ENCODE data around the gene TBCCD1.
"Not testable (repeated sequence)": the region's sequence is repeated elsewhere in the genome, so short reads cannot be mapped to it uniquely, and the experiment has no call there.

Gene TBCCD1

GRCh38 chr3:186588632-186589031 lies 21.5 kb upstream of the TBCCD1 start:
- Histone ChIP-seq H3K4me1 (ENCODE audit: control insufficient read depth in 2 of 2, insufficient read depth in 1 of 2, low read depth in 1 of 2, low read length in 2 of 2) (no peaks in the 10 kb centered on the region), H2BK120ac (ENCODE audit: low read depth, low read length) (no peak overlapping the region), H2BK15ac (ENCODE audit: low read length) (no peak overlapping the region), H3K9ac (ENCODE audit: low read depth, low read length, poor library complexity) (no peak overlapping the region), H3K79me1 (ENCODE audit: low read depth, low read length) (no peaks in the 10 kb centered on the region), H2BK12ac (ENCODE audit: low read length) (no peak overlapping the region), H3K36me3 (replicated peaks in 1 of 2; ENCODE audit: control insufficient read depth in 2 of 2, insufficient read depth in 2 of 2, low read length in 2 of 2) (peaks cover 8 to 27% of the 10 kb centered on the region in 2 donors), H4K91ac (ENCODE audit: low read depth, low read length, poor library complexity) (no peak overlapping the region), H2BK5ac (ENCODE audit: low read length) (no peak overlapping the region), H3K14ac (ENCODE audit: low read length) (no peak overlapping the region), H2AK5ac (ENCODE audit: low read depth, low read length) (no peak overlapping the region), H3K27ac (replicated peaks; ENCODE audit: low read length) (no peak overlapping the region), H3K4me3 (ENCODE audit: low read length in 2 of 2) (no peak overlapping the region), H3K9me3 (replicated peaks in 1 of 2; ENCODE audit: control insufficient read depth in 2 of 2, insufficient read depth in 1 of 2, low read depth in 1 of 2, low read length in 2 of 2) (no peaks in the 10 kb centered on the region), H2AFZ (ENCODE audit: low read length) (no peak overlapping the region), H3K27me3 (ENCODE audit: control insufficient read depth in 3 of 3, insufficient read depth in 3 of 3, low read depth in 1 of 3, low read length in 3 of 3) (no peaks in the 10 kb centered on the region), H3K23ac (ENCODE audit: low read depth, low read length, poor library complexity) (no peak overlapping the region), H3K4ac (ENCODE audit: low read length) (no peak overlapping the region), H4K8ac (ENCODE audit: low read depth, low read length) (no peak overlapping the region), H3K4me2 (ENCODE audit: insufficient read depth, low read length, poor library complexity, severe bottlenecking) (no peak overlapping the region), H3K18ac (ENCODE audit: low read length) (no peak overlapping the region)
- WGBS, 2 donors (ENCODE audit: extremely low coverage in 2 of 2, insufficient read length in 2 of 2, insufficient replicate concordance in 1 of 2): no CpG with 5 or more reads among the region's 2 CpGs
- no peak for DNase-seq (ENCODE audit: low spot score)

GRCh38 chr3:186587183-186587582 lies 20.0 kb upstream of the TBCCD1 start:
- Histone ChIP-seq H2BK12ac (ENCODE audit: low read length) (no peak overlapping the region), H2BK15ac (ENCODE audit: low read length) (no peak overlapping the region), H3K18ac (ENCODE audit: low read length) (no peak overlapping the region), H3K23ac (ENCODE audit: low read depth, low read length, poor library complexity) (no peak overlapping the region), H3K79me1 (ENCODE audit: low read depth, low read length) (no peaks in the 10 kb centered on the region), H3K14ac (ENCODE audit: low read length) (no peak overlapping the region), H3K9ac (ENCODE audit: low read depth, low read length, poor library complexity) (no peak overlapping the region), H3K9me3 (replicated peaks in 1 of 2; ENCODE audit: control insufficient read depth in 2 of 2, insufficient read depth in 1 of 2, low read depth in 1 of 2, low read length in 2 of 2) (no peaks in the 10 kb centered on the region), H4K91ac (ENCODE audit: low read depth, low read length, poor library complexity) (no peak overlapping the region), H2AFZ (ENCODE audit: low read length) (no peak overlapping the region), H4K8ac (ENCODE audit: low read depth, low read length) (no peak overlapping the region), H2BK5ac (ENCODE audit: low read length) (no peak overlapping the region), H3K4ac (ENCODE audit: low read length) (no peak overlapping the region), H3K27ac (replicated peaks; ENCODE audit: low read length) (no peak overlapping the region), H2BK120ac (ENCODE audit: low read depth, low read length) (no peak overlapping the region), H3K4me1 (ENCODE audit: control insufficient read depth in 2 of 2, insufficient read depth in 1 of 2, low read depth in 1 of 2, low read length in 2 of 2) (no peaks in the 10 kb centered on the region), H3K27me3 (ENCODE audit: control insufficient read depth in 3 of 3, insufficient read depth in 3 of 3, low read depth in 1 of 3, low read length in 3 of 3) (no peaks in the 10 kb centered on the region), H3K4me2 (ENCODE audit: insufficient read depth, low read length, poor library complexity, severe bottlenecking) (no peak overlapping the region), H3K36me3 (replicated peaks in 1 of 2; ENCODE audit: control insufficient read depth in 2 of 2, insufficient read depth in 2 of 2, low read length in 2 of 2) (peaks cover 12 to 41% of the 10 kb centered on the region in 2 donors), H3K4me3 (ENCODE audit: low read length in 2 of 2) (no peak overlapping the region), H2AK5ac (ENCODE audit: low read depth, low read length) (no peak overlapping the region)
- DNase-seq (ENCODE audit: low spot score): no peak

GRCh38 chr3:186586245-186586644 lies 19.1 kb upstream of the TBCCD1 start:
- H2BK15ac ChIP-seq (ENCODE audit: low read length); H3K4me2 ChIP-seq (ENCODE audit: insufficient read depth, low read length, poor library complexity, severe bottlenecking); H2BK12ac ChIP-seq (ENCODE audit: low read length); H2BK5ac ChIP-seq (ENCODE audit: low read length); H2BK120ac ChIP-seq (ENCODE audit: low read depth, low read length); H3K79me1 ChIP-seq (ENCODE audit: low read depth, low read length); H3K27me3 ChIP-seq (ENCODE audit: control insufficient read depth in 3 of 3, insufficient read depth in 3 of 3, low read depth in 1 of 3, low read length in 3 of 3); H3K27ac ChIP-seq (replicated peaks; ENCODE audit: low read length); H2AFZ ChIP-seq (ENCODE audit: low read length); H3K4me3 ChIP-seq (ENCODE audit: low read length in 2 of 2); H3K4ac ChIP-seq (ENCODE audit: low read length); DNase-seq (ENCODE audit: low spot score); H3K9ac ChIP-seq (ENCODE audit: low read depth, low read length, poor library complexity); H4K91ac ChIP-seq (ENCODE audit: low read depth, low read length, poor library complexity); H3K4me1 ChIP-seq (ENCODE audit: control insufficient read depth in 2 of 2, insufficient read depth in 1 of 2, low read depth in 1 of 2, low read length in 2 of 2); H3K14ac ChIP-seq (ENCODE audit: low read length); H3K18ac ChIP-seq (ENCODE audit: low read length); H3K23ac ChIP-seq (ENCODE audit: low read depth, low read length, poor library complexity); H3K9me3 ChIP-seq (replicated peaks in 1 of 2; ENCODE audit: control insufficient read depth in 2 of 2, insufficient read depth in 1 of 2, low read depth in 1 of 2, low read length in 2 of 2); H4K8ac ChIP-seq (ENCODE audit: low read depth, low read length); H2AK5ac ChIP-seq (ENCODE audit: low read depth, low read length): not testable (repeated sequence)
- WGBS, 2 donors (ENCODE audit: extremely low coverage in 2 of 2, insufficient read length in 2 of 2, insufficient replicate concordance in 1 of 2): no CpG with 5 or more reads among the region's 9 CpGs
- H3K36me3 ChIP-seq (replicated peaks in 1 of 2; ENCODE audit: control insufficient read depth in 2 of 2, insufficient read depth in 2 of 2, low read length in 2 of 2): peaks cover 14 to 50% of the 10 kb centered on the region in 2 donors

- H2BK120ac ChIP-seq (ENCODE audit: low read depth, low read length): no peak overlapping the region
- no peak overlapping the region for H4K8ac ChIP-seq (ENCODE audit: low read depth, low read length)
- no peaks in the 10 kb centered on the region for H3K4me1 ChIP-seq (ENCODE audit: control insufficient read depth in 2 of 2, insufficient read depth in 1 of 2, low read depth in 1 of 2, low read length in 2 of 2)
- DNase-seq (ENCODE audit: low spot score): no peak
- no peak overlapping the region for H2AFZ ChIP-seq (ENCODE audit: low read length)
- H3K79me1 ChIP-seq (ENCODE audit: low read depth, low read length): no peaks in the 10 kb centered on the region
- H3K9ac ChIP-seq (ENCODE audit: low read depth, low read length, poor library complexity): no peak overlapping the region
- H3K23ac ChIP-seq (ENCODE audit: low read depth, low read length, poor library complexity): no peak overlapping the region
- H3K9me3 ChIP-seq (replicated peaks in 1 of 2; ENCODE audit: control insufficient read depth in 2 of 2, insufficient read depth in 1 of 2, low read depth in 1 of 2, low read length in 2 of 2): no peaks in the 10 kb centered on the region
- H4K91ac ChIP-seq (ENCODE audit: low read depth, low read length, poor library complexity): no peak overlapping the region
- WGBS, 2 donors (ENCODE audit: extremely low coverage in 2 of 2, insufficient read length in 2 of 2, insufficient replicate concordance in 1 of 2): no CpG with 5 or more reads among the region's 5 CpGs
- H2BK5ac ChIP-seq (ENCODE audit: low read length): no peak overlapping the region
- H3K4ac ChIP-seq (ENCODE audit: low read length): no peak overlapping the region
- no peak overlapping the region for H3K27ac ChIP-seq (replicated peaks; ENCODE audit: low read length)
- H3K4me3 ChIP-seq (ENCODE audit: low read length in 2 of 2): no peak overlapping the region
- no peak overlapping the region for H3K18ac ChIP-seq (ENCODE audit: low read length)
- H3K36me3 ChIP-seq (replicated peaks in 1 of 2; ENCODE audit: control insufficient read depth in 2 of 2, insufficient read depth in 2 of 2, low read length in 2 of 2): peaks cover 16 to 75% of the 10 kb centered on the region in 2 donors
- no peak overlapping the region for H2BK15ac ChIP-seq (ENCODE audit: low read length)
- no peaks in the 10 kb centered on the region for H3K27me3 ChIP-seq (ENCODE audit: control insufficient read depth in 3 of 3, insufficient read depth in 3 of 3, low read depth in 1 of 3, low read length in 3 of 3)
- H2BK12ac ChIP-seq (ENCODE audit: low read length): no peak overlapping the region
- no peak overlapping the region for H3K14ac ChIP-seq (ENCODE audit: low read length)
- H3K4me2 ChIP-seq (ENCODE audit: insufficient read depth, low read length, poor library complexity, severe bottlenecking): no peak overlapping the region
- H2AK5ac ChIP-seq (ENCODE audit: low read depth, low read length): no peak overlapping the region
Observed at GRCh38 chr3:186583831-186584230, 16.7 kb upstream of the TBCCD1 start.

Measured in neuronal stem cell (in vitro differentiated cells).